ENCODE measurements around the gene SLC26A3. TPM values are rescaled to one million over a fixed set of nuclear protein-coding genes. Genes with fewer than 3 reads are reported as not detected.

SLC26A3 gene
- total RNA-seq, 4 donors from 2014 or later: 0.33 to 0.85 TPM; not detected in 2

DNA sequence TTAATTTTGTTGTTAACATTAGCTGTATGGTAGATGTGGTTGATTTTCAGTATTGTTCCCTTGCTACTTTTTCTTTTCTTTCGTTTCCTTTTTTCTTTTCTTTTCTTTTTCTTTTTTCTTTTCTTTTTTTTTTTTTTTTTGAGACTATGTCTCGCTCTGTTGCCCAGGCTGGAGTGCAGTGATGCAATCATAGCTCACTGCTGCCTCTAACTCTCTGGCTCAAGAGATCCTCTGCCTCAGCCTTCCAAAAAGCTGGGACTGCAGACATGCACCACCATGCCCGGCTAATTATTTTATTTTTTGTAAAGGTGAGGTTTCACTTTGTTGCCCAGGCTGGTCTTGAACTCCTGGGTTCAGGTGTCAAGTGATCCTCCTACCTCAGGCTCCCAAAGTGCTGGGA is 14.4 kb downstream of the SLC26A3 start:
- TF ChIP-seq, protein P1, sequence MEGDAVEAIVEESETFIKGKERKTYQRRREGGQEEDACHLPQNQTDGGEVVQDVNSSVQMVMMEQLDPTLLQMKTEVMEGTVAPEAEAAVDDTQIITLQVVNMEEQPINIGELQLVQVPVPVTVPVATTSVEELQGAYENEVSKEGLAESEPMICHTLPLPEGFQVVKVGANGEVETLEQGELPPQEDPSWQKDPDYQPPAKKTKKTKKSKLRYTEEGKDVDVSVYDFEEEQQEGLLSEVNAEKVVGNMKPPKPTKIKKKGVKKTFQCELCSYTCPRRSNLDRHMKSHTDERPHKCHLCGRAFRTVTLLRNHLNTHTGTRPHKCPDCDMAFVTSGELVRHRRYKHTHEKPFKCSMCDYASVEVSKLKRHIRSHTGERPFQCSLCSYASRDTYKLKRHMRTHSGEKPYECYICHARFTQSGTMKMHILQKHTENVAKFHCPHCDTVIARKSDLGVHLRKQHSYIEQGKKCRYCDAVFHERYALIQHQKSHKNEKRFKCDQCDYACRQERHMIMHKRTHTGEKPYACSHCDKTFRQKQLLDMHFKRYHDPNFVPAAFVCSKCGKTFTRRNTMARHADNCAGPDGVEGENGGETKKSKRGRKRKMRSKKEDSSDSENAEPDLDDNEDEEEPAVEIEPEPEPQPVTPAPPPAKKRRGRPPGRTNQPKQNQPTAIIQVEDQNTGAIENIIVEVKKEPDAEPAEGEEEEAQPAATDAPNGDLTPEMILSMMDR (IDR thresholded peaks at IDR 0.05; ENCODE audit: low read depth): no peak

DNA sequence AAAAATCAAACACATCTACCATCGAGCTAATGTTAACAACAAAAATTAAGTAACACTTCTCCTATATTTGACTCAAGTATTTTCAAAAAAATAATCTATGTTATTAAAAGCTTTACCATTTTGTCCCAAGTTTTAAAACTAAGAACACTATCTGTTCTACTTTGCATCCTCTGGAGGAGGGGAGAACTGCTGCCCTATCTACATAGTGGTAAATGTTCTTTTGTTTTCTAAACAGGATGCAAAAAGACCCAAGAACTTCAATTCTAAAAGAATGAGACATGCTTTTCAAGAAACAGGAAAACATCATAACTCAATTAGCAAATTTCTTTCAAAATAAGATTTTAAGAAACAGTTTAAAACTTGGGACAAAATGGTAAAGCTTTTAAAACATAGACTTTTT is 14.8 kb downstream of the SLC26A3 start:
- TF ChIP-seq, protein P1 (IDR thresholded peaks at IDR 0.05; ENCODE audit: low read depth): no peak

DNA sequence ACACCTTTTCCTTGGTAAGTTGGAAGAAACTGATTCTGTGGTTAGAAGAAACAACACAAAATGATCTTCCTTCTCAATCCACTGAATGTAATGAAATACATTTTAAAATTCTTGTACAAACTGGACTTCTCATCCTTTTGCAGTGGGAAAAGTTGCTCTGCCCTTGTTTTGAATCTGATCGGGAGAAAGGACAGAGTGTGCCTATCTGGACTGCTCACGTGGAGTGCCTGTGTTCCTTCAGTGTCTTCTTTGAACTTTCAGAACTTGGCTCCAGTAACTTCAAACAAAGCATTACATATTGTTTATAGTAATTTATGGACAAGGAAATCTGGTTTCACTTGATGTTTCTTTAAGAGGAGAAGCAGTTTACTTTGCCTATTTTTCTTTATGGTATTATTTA is 17.1 kb downstream of the SLC26A3 start:
- TF ChIP-seq, protein P1 (IDR thresholded peaks at IDR 0.05; ENCODE audit: low read depth): no peak

DNA sequence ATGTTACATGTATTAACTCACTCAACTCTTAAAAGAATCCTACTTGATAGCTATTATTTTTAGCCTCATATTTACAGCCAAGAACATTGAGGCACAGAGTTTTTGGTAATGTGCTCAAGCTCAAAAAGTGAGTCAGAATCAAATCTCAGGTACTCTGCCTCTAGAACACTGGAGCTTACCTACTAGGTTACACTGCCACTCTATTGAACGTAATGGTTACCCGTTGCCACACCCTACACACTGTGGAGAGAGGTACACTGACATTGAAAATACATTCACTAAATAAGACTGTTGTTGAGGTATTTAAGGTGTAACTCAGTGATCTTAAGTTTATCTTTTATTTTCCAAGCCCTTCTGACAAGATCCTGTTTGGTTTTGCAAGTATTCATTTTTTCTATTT is 17.9 kb downstream of the SLC26A3 start:
- TF ChIP-seq, protein P1 (IDR thresholded peaks at IDR 0.05; ENCODE audit: low read depth): no peak

DNA sequence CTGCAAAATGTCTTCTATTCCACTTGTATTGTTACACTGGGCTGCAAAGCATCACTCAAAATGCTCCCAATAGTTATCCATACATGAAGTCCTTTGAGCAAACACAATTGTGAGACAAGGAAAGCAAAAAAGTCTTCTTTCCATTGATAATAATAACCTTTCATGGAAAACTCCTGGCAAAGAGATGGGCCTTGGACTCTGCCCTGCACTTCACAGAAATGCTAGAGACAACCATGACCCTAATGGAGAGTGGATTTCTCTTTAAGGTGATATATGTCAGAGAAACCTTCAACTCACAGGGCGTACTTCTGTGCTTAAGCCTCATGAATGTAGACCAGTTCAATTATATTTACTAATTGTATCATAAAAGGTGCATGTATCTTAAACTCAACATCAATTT is 19.4 kb downstream of the SLC26A3 start:
- TF ChIP-seq, protein P1 (IDR thresholded peaks at IDR 0.05; ENCODE audit: low read depth): no peak

DNA sequence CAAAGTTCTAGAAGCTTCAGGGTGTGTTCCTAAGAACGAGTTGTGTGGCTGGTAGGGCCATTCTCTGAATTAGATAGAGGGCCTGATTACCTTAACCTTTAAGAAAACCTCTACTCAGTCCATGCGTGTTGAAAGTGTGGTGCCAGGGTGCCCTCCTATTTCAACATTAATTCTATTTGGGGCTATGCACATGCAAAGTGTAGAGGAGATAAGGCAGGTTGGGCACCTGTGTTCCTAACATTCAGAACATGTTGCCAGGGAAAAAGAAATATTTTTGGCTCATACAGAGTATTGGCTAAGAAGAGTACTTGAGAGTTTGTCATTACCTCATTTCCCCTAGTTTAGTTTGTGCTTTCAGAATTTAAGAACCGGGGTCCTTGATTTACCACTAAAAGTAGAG is 20.6 kb downstream of the SLC26A3 start:
- TF ChIP-seq, protein P1 (IDR thresholded peaks at IDR 0.05; ENCODE audit: low read depth): no peak

DNA sequence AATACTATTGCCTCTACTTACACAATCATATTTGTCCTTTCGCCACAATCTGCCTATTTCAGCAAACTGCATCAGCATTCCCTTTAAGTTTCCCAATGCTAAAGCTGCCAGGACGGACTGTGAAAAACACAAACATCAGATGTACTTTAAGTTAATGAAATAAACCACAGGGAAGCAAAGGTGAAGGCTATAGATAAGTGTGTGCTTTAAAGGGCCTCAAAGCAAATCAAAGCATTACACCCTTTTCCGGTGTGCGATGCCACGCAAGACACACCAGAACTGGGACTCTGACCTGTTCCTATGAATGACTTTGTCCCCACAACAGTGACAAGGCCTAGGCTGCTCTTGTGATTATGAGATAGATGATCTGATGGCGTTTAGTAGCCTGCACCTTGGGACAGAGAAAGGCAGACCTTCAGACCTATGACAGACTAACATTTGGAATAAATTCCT is 23.4 kb downstream of the SLC26A3 start:
- TF ChIP-seq, protein P1 (IDR thresholded peaks at IDR 0.05; ENCODE audit: low read depth): no peak
